OCI-M1 (cell line): Measurements from ENCODE around the gene TMEM128.
"Not testable (repeated sequence)": the region's sequence is repeated elsewhere in the genome, so short reads cannot be mapped to it uniquely, and the experiment has no call there.

Experiments
- DNase-seq: peaks from one replicate; lab custom pipeline; 2025; lab: John Stamatoyannopoulos, UW

Gene TMEM128

GRCh38 chr4:4195354-4195753 lies 52.7 kb downstream of the TMEM128 start:
- no peak for DNase-seq

- DNase-seq = not testable (repeated sequence)
Measured at GRCh38 chr4:4188557-4188956, 59.5 kb downstream of the TMEM128 start.
